HG02840 (cell line): Measurements from ENCODE around the gene SLC28A1.
"Not testable (repeated sequence)": the region's sequence is repeated elsewhere in the genome, so short reads cannot be mapped to it uniquely, and the experiment has no call there.

Source experiments
- ATAC-seq: cut with Tn5 transposase; IDR thresholded peaks from one replicate; pipeline ENCODE4 v1.9.1; 2021; ENCODE audit warnings: mild to moderate bottlenecking, moderate library complexity, moderate number of reproducible peaks; ENCODE audit not compliant: unreplicated experiment, low FRiP score

SLC28A1 gene

GRCh38 chr15:84883916-84884781 lies at the start of gene SLC28A1:
SLC28A1 (plus strand) TSS chr15:84884662; CDS start chr15:84887761, 3,099 bp downstream.
- ATAC-seq, result no peak

GRCh38 chr15:84834969-84835368 lies 49.5 kb upstream of the SLC28A1 start:
- ATAC-seq, result no peak

- ATAC-seq, result no peak
Measured at GRCh38 chr15:84835661-84836337, 48.7 kb upstream of the SLC28A1 start.

- no peak for ATAC-seq
Measured at GRCh38 chr15:84836844-84837243, 47.6 kb upstream of the SLC28A1 start.

- no peak for ATAC-seq
Measured at GRCh38 chr15:84839714-84840113, 44.7 kb upstream of the SLC28A1 start.

GRCh38 chr15:84840255-84840654 lies 44.2 kb upstream of the SLC28A1 start:
- ATAC-seq, result no peak

GRCh38 chr15:84840741-84841429 lies 43.6 kb upstream of the SLC28A1 start:
- ATAC-seq, result no peak

- ATAC-seq, result no peak
Measured at GRCh38 chr15:84842781-84843180, 41.7 kb upstream of the SLC28A1 start.

GRCh38 chr15:84844964-84845363 lies 39.5 kb upstream of the SLC28A1 start:
- ATAC-seq, result no peak

GRCh38 chr15:84845631-84846030 lies 38.8 kb upstream of the SLC28A1 start:
- ATAC-seq, result not testable (repeated sequence)

- ATAC-seq, result no peak
Measured at GRCh38 chr15:84846269-84846668, 38.2 kb upstream of the SLC28A1 start.

- ATAC-seq, result no peak
Measured at GRCh38 chr15:84847382-84847781, 37.1 kb upstream of the SLC28A1 start.

GRCh38 chr15:84852212-84852611 lies 32.2 kb upstream of the SLC28A1 start:
- ATAC-seq, result no peak

GRCh38 chr15:84855136-84855535 lies 29.3 kb upstream of the SLC28A1 start:
- no peak for ATAC-seq

- no peak for ATAC-seq
Measured at GRCh38 chr15:84855765-84856164, 28.7 kb upstream of the SLC28A1 start.

GRCh38 chr15:84856731-84857417 lies 27.6 kb upstream of the SLC28A1 start:
- no peak for ATAC-seq

- no peak for ATAC-seq
Measured at GRCh38 chr15:84857418-84858004, 27.0 kb upstream of the SLC28A1 start.

- ATAC-seq, result no peak
Measured at GRCh38 chr15:84858231-84858630, 26.2 kb upstream of the SLC28A1 start.

- ATAC-seq, result no peak
Measured at GRCh38 chr15:84859144-84859543, 25.3 kb upstream of the SLC28A1 start.

GRCh38 chr15:84859651-84860050 lies 24.8 kb upstream of the SLC28A1 start:
- no peak for ATAC-seq
